ENCODE data around the gene ANK3. TPM values are rescaled to one million over a fixed set of nuclear protein-coding genes. Genes with fewer than 3 reads are reported as not detected.

Gene ANK3
- total RNA-seq, 2 donors from 2014 or later = 5.7 to 6.1 TPM

DNA sequence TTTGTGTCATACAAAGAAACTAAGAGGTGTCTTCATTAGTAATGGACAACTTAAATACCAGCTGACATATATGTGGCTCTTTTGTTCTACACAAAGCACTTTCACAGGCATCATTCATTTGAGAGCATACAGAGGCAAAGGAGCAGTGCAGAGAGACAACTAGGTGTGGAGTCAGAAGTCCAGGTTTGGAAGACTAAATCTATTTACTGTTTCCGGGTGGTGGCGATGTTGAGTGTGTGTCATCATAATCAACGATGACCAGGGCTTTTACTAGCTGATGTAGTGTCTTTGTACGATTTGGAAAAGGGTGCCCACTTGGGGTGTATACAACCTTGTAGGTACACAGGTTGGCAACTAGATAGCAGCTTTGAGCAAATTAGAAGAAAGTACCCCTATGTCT, 287.9 kb downstream of the ANK3 start:
- no peak for DNase-seq (ENCODE audit: low spot score)
- intact Hi-C loops (cut with DNase I) = loop anchor here (5.0 kb wide), 2 partner anchors 100 to 105 kb away; no protein-coding TSS in a partner anchor

DNA sequence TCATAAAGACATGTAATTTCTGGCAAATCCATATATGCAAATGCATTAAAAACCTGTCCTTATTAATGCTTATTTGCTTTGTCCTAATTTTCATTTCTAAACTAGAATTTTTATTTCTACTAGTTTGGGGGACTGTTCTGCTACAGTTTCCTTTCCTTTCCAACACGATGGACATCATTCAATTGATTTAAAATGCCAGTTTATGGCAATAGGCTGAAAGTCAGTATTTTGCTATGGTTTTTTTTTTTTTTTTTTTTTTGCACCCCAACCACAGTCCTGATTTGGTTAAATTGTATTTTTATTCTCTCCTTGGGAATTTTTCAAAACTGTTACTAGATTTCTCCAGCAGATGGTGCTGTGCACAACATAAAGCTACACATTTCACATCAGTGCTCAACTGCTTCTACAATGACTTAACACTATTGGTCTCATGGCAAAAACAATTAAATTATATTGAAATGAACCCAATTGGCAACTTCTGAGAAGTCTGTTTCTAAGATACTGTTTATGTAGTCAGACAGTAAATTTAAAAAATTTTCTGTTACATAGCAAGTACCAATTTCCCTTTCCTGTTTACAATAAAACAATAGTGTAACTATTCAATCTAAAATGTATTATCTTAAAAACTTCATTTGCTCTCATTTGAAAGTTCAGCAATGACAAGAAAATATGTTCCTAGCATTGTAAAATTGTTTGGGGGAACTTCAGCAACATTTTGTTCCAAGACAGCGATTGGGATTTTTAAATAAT, 289.5 kb downstream of the ANK3 start:
- DNase-seq (ENCODE audit: low spot score) = no peak
- intact Hi-C loops (cut with DNase I) = loop anchor here (5.0 kb wide), 2 partner anchors 102 to 107 kb away; no protein-coding TSS in a partner anchor

- DNase-seq (ENCODE audit: low spot score) = no peak
- intact Hi-C loops (cut with DNase I) = no loop called here
Measured at GRCh38 chr10:60098677-60099601, 290.7 kb downstream of the ANK3 start.

GRCh38 chr10:60096761-60097513, 292.7 kb downstream of the ANK3 start:
- intact Hi-C loops (cut with DNase I) = no loop called here
- DNase-seq (ENCODE audit: low spot score) = no peak

- DNase-seq (ENCODE audit: low spot score) = no peak
- intact Hi-C loops (cut with DNase I) = no loop called here
Measured at GRCh38 chr10:60093317-60093716, 296.4 kb downstream of the ANK3 start.

GRCh38 chr10:60086862-60087261, 302.8 kb downstream of the ANK3 start:
- intact Hi-C loops (cut with DNase I) = no loop called here
- DNase-seq (ENCODE audit: low spot score) = no peak

GRCh38 chr10:60086421-60086820, 303.3 kb downstream of the ANK3 start:
- intact Hi-C loops (cut with DNase I) = no loop called here
- DNase-seq (ENCODE audit: low spot score) = no peak

GRCh38 chr10:60082744-60083344, 306.8 kb downstream of the ANK3 start:
- DNase-seq (ENCODE audit: low spot score) = no peak
- intact Hi-C loops (cut with DNase I) = no loop called here

GRCh38 chr10:60082341-60082740, 307.3 kb downstream of the ANK3 start:
- intact Hi-C loops (cut with DNase I) = no loop called here
- no peak for DNase-seq (ENCODE audit: low spot score)

DNA sequence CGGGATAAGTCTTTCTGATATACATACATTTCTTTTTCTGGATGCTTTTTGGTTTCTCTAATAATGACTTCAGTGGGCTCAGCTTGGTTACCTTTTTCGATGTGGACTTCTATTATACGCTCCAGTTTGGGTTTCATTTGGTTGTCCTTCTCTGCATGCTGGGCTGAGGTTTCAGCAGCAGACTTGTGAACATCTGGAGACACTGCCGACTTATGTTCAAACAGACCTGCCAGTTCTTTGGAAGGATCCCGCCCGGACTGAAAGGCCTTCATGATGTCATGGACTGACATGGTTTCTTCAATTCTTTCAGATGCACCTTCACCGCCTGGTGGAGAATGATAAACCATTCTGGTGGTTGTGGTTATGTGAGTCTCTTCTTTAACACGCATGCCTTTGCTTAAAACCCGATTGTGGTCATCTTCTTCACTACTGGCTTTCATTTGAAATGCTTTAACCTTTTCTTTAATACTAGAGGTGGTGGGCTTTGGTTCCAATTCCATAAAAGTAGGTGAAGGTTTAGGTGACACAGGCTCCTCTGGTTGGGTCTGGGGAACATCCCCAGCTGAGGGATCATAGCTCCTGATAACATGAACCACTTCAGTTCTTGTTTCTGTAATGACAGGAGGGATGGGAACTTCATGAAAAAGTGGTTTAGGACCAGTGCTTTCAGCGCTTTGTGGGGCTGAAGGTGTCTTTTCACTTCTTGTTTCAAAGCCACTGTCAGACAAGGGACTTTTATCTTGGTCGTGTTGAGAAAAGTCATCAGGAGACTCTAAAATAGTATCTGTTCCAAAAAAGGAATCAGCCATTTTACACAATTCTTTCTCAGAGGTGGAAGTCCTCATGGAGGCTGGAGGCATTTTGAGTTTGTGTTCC, 315.7 kb downstream of the ANK3 start:
- intact Hi-C loops (cut with DNase I) = no loop called here

DNA sequence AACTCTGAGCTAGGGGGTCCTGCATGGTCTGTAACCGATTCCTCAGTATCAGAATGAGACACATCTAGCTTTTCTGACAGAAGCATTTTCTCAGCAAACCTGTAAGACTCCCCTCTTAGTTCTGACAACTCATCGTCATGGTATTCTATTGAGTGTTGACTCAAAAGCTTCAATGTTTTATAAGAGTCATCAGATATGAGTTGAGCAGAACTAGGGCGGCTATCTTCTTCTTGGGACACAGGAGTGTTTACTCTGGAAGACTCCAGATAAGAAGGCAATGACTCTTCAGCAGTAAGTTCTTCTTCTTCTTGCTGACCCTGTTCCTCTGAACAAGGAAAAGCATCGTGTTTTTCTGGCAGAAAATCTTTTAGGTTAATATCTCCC, 316.3 kb downstream of the ANK3 start:
- no peak for DNase-seq (ENCODE audit: low spot score)
- intact Hi-C loops (cut with DNase I) = no loop called here

More for the DNA sequence above, 315.7 kb downstream of the ANK3 start:
- DNase-seq (ENCODE audit: low spot score) = no peak

DNA sequence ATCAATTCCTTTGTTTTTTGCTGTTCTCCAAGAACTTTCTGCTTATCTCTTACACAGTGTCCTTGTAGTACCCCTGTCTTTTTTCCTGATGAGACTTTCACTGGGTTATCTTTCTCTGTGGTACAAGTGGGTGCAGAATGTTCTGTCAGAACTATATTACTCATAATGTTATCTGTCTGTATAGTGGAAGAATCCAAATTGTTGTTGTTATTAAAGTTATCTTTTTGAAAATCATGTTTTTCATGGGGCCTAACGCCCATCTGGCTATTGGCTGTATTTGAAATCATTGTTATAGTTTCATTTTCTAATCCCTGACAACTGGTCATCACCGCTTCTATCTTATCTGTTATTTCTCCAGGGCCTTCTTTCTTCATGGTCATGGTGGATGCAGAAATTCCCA, 320.4 kb downstream of the ANK3 start:
- no peak for DNase-seq (ENCODE audit: low spot score)
- intact Hi-C loops (cut with DNase I) = no loop called here

DNA sequence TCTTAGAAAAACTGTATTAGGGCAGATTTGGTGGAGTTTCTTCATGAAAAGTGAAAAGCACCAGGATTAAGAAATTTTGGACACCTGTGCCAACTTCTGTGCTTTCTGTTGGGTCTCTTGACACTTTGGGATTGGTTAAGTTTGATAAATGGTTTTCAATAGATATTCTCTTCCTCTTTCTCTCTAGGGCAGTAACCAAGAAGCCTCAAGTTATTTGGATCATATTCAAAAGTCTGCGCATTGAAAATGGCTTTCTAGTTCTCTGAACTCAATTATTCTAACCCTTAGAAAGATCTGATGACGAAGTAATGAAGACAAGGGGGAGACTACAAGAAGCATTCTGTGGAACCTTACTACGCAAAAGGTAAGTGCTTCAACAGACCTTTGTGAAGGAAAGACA, 339.3 kb downstream of the ANK3 start:
- DNase-seq (ENCODE audit: low spot score) = no peak
- intact Hi-C loops (cut with DNase I) = no loop called here

DNA sequence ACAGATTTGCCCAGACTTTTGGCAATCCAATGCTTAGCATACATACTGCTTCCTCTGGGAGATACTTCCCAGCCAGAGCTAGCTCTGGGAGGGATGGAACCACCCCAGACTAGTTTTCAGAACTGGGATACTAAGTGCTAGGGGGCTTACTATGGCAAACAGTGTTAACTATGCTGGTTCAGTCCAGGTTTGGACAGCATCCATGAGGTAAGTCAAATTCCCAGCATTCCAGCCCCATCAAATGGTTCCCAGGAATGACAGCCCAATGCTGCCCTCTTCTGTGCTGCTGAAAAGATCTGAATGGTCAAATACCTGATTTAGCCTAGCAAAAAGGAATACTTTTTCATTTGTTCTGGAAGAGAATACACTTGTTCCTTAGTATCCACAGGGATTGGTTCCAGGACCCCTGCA, 341.6 kb downstream of the ANK3 start:
- intact Hi-C loops (cut with DNase I) = loop anchor here in 1 of 2 donors (10.0 kb wide), 1 partner anchor 413 kb away; no protein-coding TSS in a partner anchor
- no peak for DNase-seq (ENCODE audit: low spot score)

DNA sequence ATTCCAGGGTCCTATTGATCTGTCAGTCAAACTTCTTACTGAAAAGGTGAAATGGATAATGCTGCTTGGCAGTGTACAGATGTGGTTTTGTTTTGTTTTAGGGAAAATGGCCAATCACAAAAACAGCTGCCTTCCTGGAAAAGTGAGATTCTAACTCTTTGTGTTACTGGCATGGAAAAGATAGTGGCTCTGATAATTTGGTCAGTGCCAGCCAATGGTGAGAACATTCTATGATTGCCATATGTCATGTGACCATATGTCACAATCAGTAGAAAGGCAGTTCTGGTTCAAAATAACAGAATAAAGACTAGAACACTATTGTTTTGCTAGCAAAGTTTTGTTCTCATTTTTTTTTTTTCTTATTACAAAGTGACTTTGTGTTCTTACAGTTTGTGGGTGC, 344.1 kb downstream of the ANK3 start:
- intact Hi-C loops (cut with DNase I) = loop anchor here in 1 of 2 donors (10.0 kb wide), 1 partner anchor 411 kb away; no protein-coding TSS in a partner anchor
- DNase-seq (ENCODE audit: low spot score) = no peak

- intact Hi-C loops (cut with DNase I) = loop anchor here in 1 of 2 donors (5.0 to 10.0 kb wide), 2 partner anchors 410 to 1582 kb away; no protein-coding TSS in a partner anchor
Measured at GRCh38 chr10:60044971-60045370, 344.7 kb downstream of the ANK3 start.

GRCh38 chr10:60044242-60044641, 345.4 kb downstream of the ANK3 start:
- intact Hi-C loops (cut with DNase I) = loop anchor here in 1 of 2 donors (5.0 to 10.0 kb wide), 2 partner anchors 409 to 1583 kb away; no protein-coding TSS in a partner anchor
- DNase-seq (ENCODE audit: low spot score) = no peak

More at GRCh38 chr10:60044971-60045370, 344.7 kb downstream of the ANK3 start:
- no peak for DNase-seq (ENCODE audit: low spot score)
